8988T (cell line): Measurements from ENCODE around the gene FILIP1L.
"Not testable (repeated sequence)": the region's sequence is repeated elsewhere in the genome, so short reads cannot be mapped to it uniquely, and the experiment has no call there.

Experiments used
- DNase-seq: peaks from one replicate; pipeline ENCODE4 v3.0.0; 2011

Gene FILIP1L

GRCh38 chr3:99858469-99858868 lies 255.8 kb downstream of the FILIP1L start:
- no peak for DNase-seq

GRCh38 chr3:99857278-99857677 lies 257.0 kb downstream of the FILIP1L start:
- DNase-seq, result no peak

- no peak for DNase-seq
Measured at GRCh38 chr3:99856437-99857220, 257.7 kb downstream of the FILIP1L start.

GRCh38 chr3:99855900-99856299 lies 258.4 kb downstream of the FILIP1L start:
- DNase-seq, result no peak

- no peak for DNase-seq
Measured at GRCh38 chr3:99854756-99855298, 259.5 kb downstream of the FILIP1L start.

GRCh38 chr3:99852851-99853250 lies 261.4 kb downstream of the FILIP1L start:
- DNase-seq, result no peak

GRCh38 chr3:99851955-99852354 lies 262.3 kb downstream of the FILIP1L start:
- DNase-seq, result no peak

- no peak for DNase-seq
Measured at GRCh38 chr3:99850608-99851007, 263.7 kb downstream of the FILIP1L start.

GRCh38 chr3:99848433-99848832 lies 265.9 kb downstream of the FILIP1L start:
- no peak for DNase-seq

- DNase-seq, result no peak
Measured at GRCh38 chr3:99846477-99847160, 267.7 kb downstream of the FILIP1L start.

GRCh38 chr3:99845999-99846398 lies 268.3 kb downstream of the FILIP1L start:
- no peak for DNase-seq

GRCh38 chr3:99845331-99845730 lies 269.0 kb downstream of the FILIP1L start:
- DNase-seq, result no peak

GRCh38 chr3:99843590-99844258 lies 270.6 kb downstream of the FILIP1L start:
- no peak for DNase-seq

- no peak for DNase-seq
Measured at GRCh38 chr3:99842826-99843589, 271.3 kb downstream of the FILIP1L start.

GRCh38 chr3:99841949-99842348 lies 272.4 kb downstream of the FILIP1L start:
- not testable (repeated sequence) for DNase-seq

- no peak for DNase-seq
Measured at GRCh38 chr3:99839613-99840012, 274.7 kb downstream of the FILIP1L start.

- no peak for DNase-seq
Measured at GRCh38 chr3:99838755-99839154, 275.5 kb downstream of the FILIP1L start.

GRCh38 chr3:99837715-99838114 lies 276.6 kb downstream of the FILIP1L start:
- DNase-seq, result no peak

GRCh38 chr3:99836681-99837080 lies 277.6 kb downstream of the FILIP1L start:
- DNase-seq, result no peak

- DNase-seq, result no peak
Measured at GRCh38 chr3:99834211-99834957, 279.9 kb downstream of the FILIP1L start.

GRCh38 chr3:99833617-99834205 lies 280.6 kb downstream of the FILIP1L start:
- no peak for DNase-seq

- DNase-seq, result no peak
Measured at GRCh38 chr3:99829844-99830243, 284.5 kb downstream of the FILIP1L start.
